HG02870 (cell line): ENCODE data around the gene C5orf15.
"Not testable (repeated sequence)": the region's sequence is repeated elsewhere in the genome, so short reads cannot be mapped to it uniquely, and the experiment has no call there.

Experiments
- ATAC-seq: cut with Tn5 transposase; IDR thresholded peaks from one replicate; pipeline ENCODE4 v1.9.1; 2021; ENCODE audit warnings: mild to moderate bottlenecking, moderate library complexity; ENCODE audit not compliant: unreplicated experiment

The C5orf15 gene

GRCh38 chr5:133938929-133939328 lies 29.5 kb downstream of the C5orf15 start:
- ATAC-seq = peak; percentile 69

- ATAC-seq = no peak
Measured at GRCh38 chr5:133938039-133938821, 30.2 kb downstream of the C5orf15 start.

GRCh38 chr5:133937628-133938027 lies 30.8 kb downstream of the C5orf15 start:
- not testable (repeated sequence) for ATAC-seq

GRCh38 chr5:133936651-133937015 lies 31.8 kb downstream of the C5orf15 start:
- ATAC-seq = no peak

GRCh38 chr5:133935991-133936650 lies 32.3 kb downstream of the C5orf15 start:
- not testable (repeated sequence) for ATAC-seq

- no peak for ATAC-seq
Measured at GRCh38 chr5:133935667-133935940, 32.8 kb downstream of the C5orf15 start.

- no peak for ATAC-seq
Measured at GRCh38 chr5:133934822-133935666, 33.4 kb downstream of the C5orf15 start.

GRCh38 chr5:133934311-133934710 lies 34.1 kb downstream of the C5orf15 start:
- ATAC-seq = no peak

- ATAC-seq = no peak
Measured at GRCh38 chr5:133933670-133934295, 34.6 kb downstream of the C5orf15 start.

- ATAC-seq = no peak
Measured at GRCh38 chr5:133933169-133933509, 35.3 kb downstream of the C5orf15 start.

- no peak for ATAC-seq
Measured at GRCh38 chr5:133932441-133933168, 35.8 kb downstream of the C5orf15 start.

GRCh38 chr5:133931546-133931945 lies 36.9 kb downstream of the C5orf15 start:
- no peak for ATAC-seq

- no peak for ATAC-seq
Measured at GRCh38 chr5:133930813-133931090, 37.7 kb downstream of the C5orf15 start.

- ATAC-seq = peak; percentile 53
Measured at GRCh38 chr5:133930061-133930812, 38.2 kb downstream of the C5orf15 start.

GRCh38 chr5:133928587-133929393 lies 39.6 kb downstream of the C5orf15 start:
- ATAC-seq = no peak

- ATAC-seq = no peak
Measured at GRCh38 chr5:133927300-133928180, 40.9 kb downstream of the C5orf15 start.

- ATAC-seq = no peak
Measured at GRCh38 chr5:133926489-133927299, 41.7 kb downstream of the C5orf15 start.
